ENCODE measurements around the gene GPR39.

Gene GPR39

GRCh38 chr2:132407784-132408183 is 8.8 kb upstream of the GPR39 start:
- TF ChIP-seq, protein P1, sequence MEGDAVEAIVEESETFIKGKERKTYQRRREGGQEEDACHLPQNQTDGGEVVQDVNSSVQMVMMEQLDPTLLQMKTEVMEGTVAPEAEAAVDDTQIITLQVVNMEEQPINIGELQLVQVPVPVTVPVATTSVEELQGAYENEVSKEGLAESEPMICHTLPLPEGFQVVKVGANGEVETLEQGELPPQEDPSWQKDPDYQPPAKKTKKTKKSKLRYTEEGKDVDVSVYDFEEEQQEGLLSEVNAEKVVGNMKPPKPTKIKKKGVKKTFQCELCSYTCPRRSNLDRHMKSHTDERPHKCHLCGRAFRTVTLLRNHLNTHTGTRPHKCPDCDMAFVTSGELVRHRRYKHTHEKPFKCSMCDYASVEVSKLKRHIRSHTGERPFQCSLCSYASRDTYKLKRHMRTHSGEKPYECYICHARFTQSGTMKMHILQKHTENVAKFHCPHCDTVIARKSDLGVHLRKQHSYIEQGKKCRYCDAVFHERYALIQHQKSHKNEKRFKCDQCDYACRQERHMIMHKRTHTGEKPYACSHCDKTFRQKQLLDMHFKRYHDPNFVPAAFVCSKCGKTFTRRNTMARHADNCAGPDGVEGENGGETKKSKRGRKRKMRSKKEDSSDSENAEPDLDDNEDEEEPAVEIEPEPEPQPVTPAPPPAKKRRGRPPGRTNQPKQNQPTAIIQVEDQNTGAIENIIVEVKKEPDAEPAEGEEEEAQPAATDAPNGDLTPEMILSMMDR (conservative IDR thresholded peaks at IDR 0.05), result no peak
- no peak for TF ChIP-seq ZFX (IDR thresholded peaks at IDR 0.05)
- no peak overlapping the region for H3K27ac ChIP-seq

GRCh38 chr2:132412021-132412420 is 4.6 kb upstream of the GPR39 start:
- no peak for TF ChIP-seq ZFX (IDR thresholded peaks at IDR 0.05)
- TF ChIP-seq, protein P1 (conservative IDR thresholded peaks at IDR 0.05), result no peak

DNA sequence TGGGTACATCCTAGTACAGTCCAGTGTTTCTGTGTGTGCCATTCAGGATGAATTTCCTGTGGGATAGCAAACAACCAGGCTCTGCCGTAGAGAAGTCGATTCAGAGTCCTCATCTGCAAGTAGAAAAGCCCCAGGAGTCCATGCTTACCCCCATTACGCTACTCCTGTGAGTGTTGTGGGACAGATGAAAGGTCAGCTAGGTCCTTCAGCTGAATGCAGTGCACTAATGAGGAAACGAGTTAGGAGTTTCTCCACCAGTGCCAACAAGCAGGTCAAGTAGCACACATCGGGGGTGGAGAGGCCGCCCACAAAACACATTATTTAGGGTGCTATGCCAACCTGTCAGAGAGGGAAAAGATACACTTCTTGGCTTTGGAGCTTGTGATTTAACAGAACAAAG is 2.5 kb upstream of the GPR39 start:
- no peak overlapping the region for H3K27ac ChIP-seq
- TF ChIP-seq ZFX (IDR thresholded peaks at IDR 0.05), result no peak
- TF ChIP-seq, protein P1 (conservative IDR thresholded peaks at IDR 0.05), result no peak

More at GRCh38 chr2:132412021-132412420, 4.6 kb upstream of the GPR39 start:
- H3K27ac ChIP-seq, result no peak overlapping the region

- no peak for TF ChIP-seq ZFX (IDR thresholded peaks at IDR 0.05)
Measured at GRCh38 chr2:132415256-132415914, 1.2 kb upstream of the GPR39 start.

GRCh38 chr2:132415915-132416722 is 486 bp upstream of the GPR39 start:
- no peak overlapping the region for H3K27ac ChIP-seq
- TF ChIP-seq ZFX (IDR thresholded peaks at IDR 0.05), result no peak
- TF ChIP-seq, protein P1 (conservative IDR thresholded peaks at IDR 0.05), result no peak

More at GRCh38 chr2:132415256-132415914, 1.2 kb upstream of the GPR39 start:
- H3K27ac ChIP-seq, result no peak overlapping the region

DNA sequence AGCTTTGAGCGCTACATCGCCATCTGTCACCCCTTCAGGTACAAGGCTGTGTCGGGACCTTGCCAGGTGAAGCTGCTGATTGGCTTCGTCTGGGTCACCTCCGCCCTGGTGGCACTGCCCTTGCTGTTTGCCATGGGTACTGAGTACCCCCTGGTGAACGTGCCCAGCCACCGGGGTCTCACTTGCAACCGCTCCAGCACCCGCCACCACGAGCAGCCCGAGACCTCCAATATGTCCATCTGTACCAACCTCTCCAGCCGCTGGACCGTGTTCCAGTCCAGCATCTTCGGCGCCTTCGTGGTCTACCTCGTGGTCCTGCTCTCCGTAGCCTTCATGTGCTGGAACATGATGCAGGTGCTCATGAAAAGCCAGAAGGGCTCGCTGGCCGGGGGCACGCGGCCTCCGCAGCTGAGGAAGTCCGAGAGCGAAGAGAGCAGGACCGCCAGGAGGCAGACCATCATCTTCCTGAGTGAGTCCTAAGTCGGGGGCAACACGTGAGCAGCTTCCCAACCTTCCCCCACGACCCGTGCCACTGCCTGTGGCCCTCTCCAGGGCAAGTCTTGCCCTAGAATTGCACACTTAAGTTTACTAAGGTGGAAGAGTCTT is 928 bp downstream of the GPR39 start:
- no peak overlapping the region for H3K27ac ChIP-seq
- no peak for TF ChIP-seq ZFX (IDR thresholded peaks at IDR 0.05)
- TF ChIP-seq, protein P1 (conservative IDR thresholded peaks at IDR 0.05), result no peak

DNA sequence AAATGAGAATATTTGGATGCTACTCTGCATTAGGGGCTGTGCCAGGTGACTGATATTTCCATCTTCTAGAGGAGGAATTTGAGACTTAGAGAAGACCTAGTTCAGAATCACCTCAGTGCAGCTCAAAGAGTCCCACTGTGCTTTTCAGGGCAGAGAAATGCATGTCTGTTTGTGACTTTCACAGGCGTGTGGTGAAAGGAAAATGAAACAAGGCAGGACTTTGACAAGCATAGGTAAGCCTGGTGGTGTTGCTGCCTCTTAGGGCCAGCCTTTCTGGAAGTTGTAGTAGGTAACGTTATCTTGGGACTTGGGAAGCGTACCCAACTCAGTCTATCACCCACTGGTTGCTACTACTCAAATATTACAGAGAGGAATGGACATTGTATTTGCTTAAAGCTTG is 2.6 kb downstream of the GPR39 start:
- no peak for TF ChIP-seq ZFX (IDR thresholded peaks at IDR 0.05)
- TF ChIP-seq, protein P1 (conservative IDR thresholded peaks at IDR 0.05), result no peak
- no peak overlapping the region for H3K27ac ChIP-seq

Data from C4-2B (cell line).